Mesendoderm (in vitro differentiated cells): ENCODE results near the gene NOP10.

Experiments
- DNase-seq: peaks from one replicate; pipeline ENCODE4 v3.0.0; 2013
- H2AK5ac ChIP-seq: 2 replicates; pipeline ENCODE4 v1.6.1; 2013; ENCODE audit warnings: low read length, inconsistent platforms
- H2BK120ac ChIP-seq: 2 replicates; pipeline ENCODE4 v1.6.1; 2013; ENCODE audit warnings: low read depth, mild to moderate bottlenecking, low read length, moderate library complexity, mixed read lengths
- H2BK15ac ChIP-seq: replicated peaks from 2 replicates; pipeline ENCODE4 v1.6.1; 2013; ENCODE audit warnings: low read depth, mild to moderate bottlenecking, moderate library complexity
- H2BK5ac ChIP-seq: 2 replicates; pipeline ENCODE4 v1.6.1; 2013; ENCODE audit warnings: low read length, inconsistent platforms
- H3K18ac ChIP-seq: 2 replicates; pipeline ENCODE4 v1.6.1; 2013; ENCODE audit warnings: mild to moderate bottlenecking, low read length, mixed read lengths
- H3K23ac ChIP-seq: one replicate; pipeline ENCODE4 v1.6.1; 2013; ENCODE audit warnings: low read length
- H3K27ac ChIP-seq: 2 replicates; pipeline ENCODE4 v1.5.1; 2013; ENCODE audit warnings: low read depth, mild to moderate bottlenecking, inconsistent platforms, low read length, moderate library complexity
- H3K27me3 ChIP-seq: 2 replicates; pipeline ENCODE4 v1.6.1; 2013; ENCODE audit warnings: low read length, control low read depth, mild to moderate bottlenecking, inconsistent platforms; ENCODE audit not compliant: insufficient read depth, poor library complexity
- H3K36me3 ChIP-seq: 2 replicates; pipeline ENCODE4 v1.6.1; 2013; ENCODE audit warnings: low read length, inconsistent platforms; ENCODE audit not compliant: control insufficient read depth, insufficient read depth
- H3K4ac ChIP-seq: one replicate; pipeline ENCODE4 v1.6.1; 2013; ENCODE audit warnings: low read depth, mild to moderate bottlenecking, low read length, moderate library complexity
- H3K4me1 ChIP-seq: 2 replicates; pipeline ENCODE4 v1.6.1; 2013; ENCODE audit warnings: low read depth, low read length, inconsistent platforms; ENCODE audit not compliant: control insufficient read depth
- H3K4me2 ChIP-seq: 2 replicates; pipeline ENCODE4 v1.6.1; 2013; ENCODE audit warnings: low read length
- H3K4me3 ChIP-seq: 2 replicates; pipeline ENCODE4 v1.5.1; 2013; ENCODE audit warnings: mild to moderate bottlenecking, low read length
- H3K56ac ChIP-seq: one replicate; pipeline ENCODE4 v1.6.1; 2013; ENCODE audit warnings: low read length
- H3K79me1 ChIP-seq: 2 replicates; pipeline ENCODE4 v1.6.1; 2013; ENCODE audit warnings: low read length, inconsistent platforms
- H3K79me2 ChIP-seq: 2 replicates; pipeline ENCODE4 v1.6.1; 2013; ENCODE audit warnings: mild to moderate bottlenecking, low read length; ENCODE audit not compliant: control insufficient read depth, insufficient read depth
- H3K9ac ChIP-seq: 2 replicates; pipeline ENCODE4 v1.6.1; 2013; ENCODE audit warnings: low read length, inconsistent platforms
- H4K5ac ChIP-seq: one replicate; pipeline ENCODE4 v1.6.1; 2013; ENCODE audit warnings: low read length
- H4K8ac ChIP-seq: one replicate; pipeline ENCODE4 v1.6.1; 2013; ENCODE audit warnings: low read depth, mild to moderate bottlenecking, control low read depth, low read length, moderate library complexity
- WGBS: extraction: QIAGEN DNeasy Blood & Tissue Kit; methylation state at CpG from one replicate; pipeline ENCODE4 v1.1.7; 2013; ENCODE audit warnings: low lambda C conversion rate, missing lambda C conversion rate; ENCODE audit not compliant: insufficient coverage; ENCODE audit errors: extremely low coverage; 5-methylcytosine and 5-hydroxymethylcytosine counted together

NOP10 gene

GRCh38 chr15:34338347-34338746 lies 4.6 kb downstream of the NOP10 start:
- Histone ChIP-seq H3K9ac (peak overlapping the region; percentile 64), H2BK15ac (no peak overlapping the region), H3K27me3 (no peaks in the 10 kb centered on the region), H3K56ac (peak overlapping the region; percentile 56), H4K8ac (no peak overlapping the region), H3K4me2 (peak overlapping the region; percentile 98), H3K79me1 (peaks cover 2% of the 10 kb centered on the region), H3K18ac (no peak overlapping the region), H3K36me3 (no peaks in the 10 kb centered on the region), H3K4ac (no peak overlapping the region), H3K4me3 (no peak overlapping the region), H3K23ac (no peak overlapping the region), H3K4me1 (no peaks in the 10 kb centered on the region), H2AK5ac (no peak overlapping the region), H3K27ac (no peak overlapping the region), H3K79me2 (peaks cover 14% of the 10 kb centered on the region), H2BK5ac (no peak overlapping the region), H4K5ac (no peak overlapping the region), H2BK120ac (no peak overlapping the region)
- no peak for DNase-seq
- no CpG with 5 or more reads among the region's 16 CpGs for WGBS

- H3K36me3 ChIP-seq = no peaks in the 10 kb centered on the region
- no peak within 1 kb of the TSS for H4K5ac ChIP-seq
- no peak within 1 kb of the TSS for H2AK5ac ChIP-seq
- H2BK15ac ChIP-seq = no peak within 1 kb of the TSS
- H3K79me1 ChIP-seq = peaks cover 2% of the 10 kb centered on the region
- H3K4me2 ChIP-seq = peak within 1 kb of the TSS; percentile 98
- no peak within 1 kb of the TSS for H4K8ac ChIP-seq
- no CpG with 5 or more reads among the region's 78 CpGs for WGBS
- peak within 1 kb of the TSS; percentile 84 for H3K9ac ChIP-seq
- peak within 1 kb of the TSS; percentile 67 for H3K27ac ChIP-seq
- H3K27me3 ChIP-seq = no peaks in the 10 kb centered on the region
- H3K4ac ChIP-seq = no peak within 1 kb of the TSS
- H2BK5ac ChIP-seq = no peak within 1 kb of the TSS
- H3K4me3 ChIP-seq = peak within 1 kb of the TSS; percentile 64
- peaks cover 12% of the 10 kb centered on the region for H3K79me2 ChIP-seq
- no peaks in the 10 kb centered on the region for H3K4me1 ChIP-seq
- H3K18ac ChIP-seq = peak within 1 kb of the TSS; percentile 53
- DNase-seq = peak; percentile 90
- H3K23ac ChIP-seq = no peak within 1 kb of the TSS
- peak within 1 kb of the TSS; percentile 92 for H3K56ac ChIP-seq
- no peak within 1 kb of the TSS for H2BK120ac ChIP-seq
Measured at GRCh38 chr15:34337557-34338306, 5.2 kb downstream of the NOP10 start, which contains the start of gene SLC12A6. TSS of gene SLC12A6 (minus strand) at chr15:34337781. CDS start at chr15:34336680, 1,101 bp downstream.

- H4K8ac ChIP-seq = no peak overlapping the region
- no peak overlapping the region for H2BK120ac ChIP-seq
- WGBS = no CpG with 5 or more reads among the region's 26 CpGs
- no peak overlapping the region for H3K27ac ChIP-seq
- H3K36me3 ChIP-seq = no peaks in the 10 kb centered on the region
- peak overlapping the region; percentile 90 for H3K4me2 ChIP-seq
- no peak overlapping the region for H2AK5ac ChIP-seq
- H3K4me1 ChIP-seq = no peaks in the 10 kb centered on the region
- H3K27me3 ChIP-seq = no peaks in the 10 kb centered on the region
- no peak for DNase-seq
- no peak overlapping the region for H3K4ac ChIP-seq
- peak overlapping the region; percentile 84 for H3K9ac ChIP-seq
- H3K18ac ChIP-seq = no peak overlapping the region
- no peak overlapping the region for H2BK15ac ChIP-seq
- peaks cover 7% of the 10 kb centered on the region for H3K79me2 ChIP-seq
- H3K79me1 ChIP-seq = peaks cover 2% of the 10 kb centered on the region
- H3K23ac ChIP-seq = no peak overlapping the region
- H3K56ac ChIP-seq = peak overlapping the region; percentile 92
- no peak overlapping the region for H2BK5ac ChIP-seq
- peak overlapping the region; percentile 64 for H3K4me3 ChIP-seq
- H4K5ac ChIP-seq = no peak overlapping the region
Measured at GRCh38 chr15:34336991-34337556, 5.9 kb downstream of the NOP10 start.

GRCh38 chr15:34336231-34336990 lies 6.5 kb downstream of the NOP10 start:
- Histone ChIP-seq H3K4me3 (no peak overlapping the region), H3K79me2 (peaks cover 1% of the 10 kb centered on the region), H2BK5ac (no peak overlapping the region), H2BK120ac (no peak overlapping the region), H3K79me1 (no peaks in the 10 kb centered on the region), H3K4ac (no peak overlapping the region), H3K4me1 (no peaks in the 10 kb centered on the region), H3K36me3 (no peaks in the 10 kb centered on the region), H4K8ac (no peak overlapping the region), H3K27ac (no peak overlapping the region), H2BK15ac (no peak overlapping the region), H3K4me2 (no peak overlapping the region), H3K23ac (no peak overlapping the region), H4K5ac (no peak overlapping the region), H3K18ac (no peak overlapping the region), H3K27me3 (no peaks in the 10 kb centered on the region), H2AK5ac (no peak overlapping the region), H3K56ac (no peak overlapping the region), H3K9ac (no peak overlapping the region)
- DNase-seq = no peak
- no CpG with 5 or more reads among the region's 16 CpGs for WGBS

- no peak overlapping the region for H3K4ac ChIP-seq
- no peak overlapping the region for H4K8ac ChIP-seq
- no peaks in the 10 kb centered on the region for H3K79me2 ChIP-seq
- H4K5ac ChIP-seq = no peak overlapping the region
- no peak overlapping the region for H3K23ac ChIP-seq
- H2BK120ac ChIP-seq = no peak overlapping the region
- H3K56ac ChIP-seq = no peak overlapping the region
- no peaks in the 10 kb centered on the region for H3K27me3 ChIP-seq
- no peak overlapping the region for H2AK5ac ChIP-seq
- no peak overlapping the region for H3K4me3 ChIP-seq
- no peak overlapping the region for H2BK15ac ChIP-seq
- H2BK5ac ChIP-seq = no peak overlapping the region
- H3K79me1 ChIP-seq = no peaks in the 10 kb centered on the region
- no peak overlapping the region for H3K27ac ChIP-seq
- no peak overlapping the region for H3K4me2 ChIP-seq
- DNase-seq = no peak
- no peak overlapping the region for H3K18ac ChIP-seq
- no peaks in the 10 kb centered on the region for H3K36me3 ChIP-seq
- H3K9ac ChIP-seq = no peak overlapping the region
- no peaks in the 10 kb centered on the region for H3K4me1 ChIP-seq
- WGBS = no CpG with 5 or more reads among the region's 3 CpGs
Measured at GRCh38 chr15:34335176-34336032, 7.5 kb downstream of the NOP10 start.
